Suprapubic skin (tissue), 4 donors: Measurements from ENCODE around the gene RBMS3. TPM values are rescaled to one million over a fixed set of nuclear protein-coding genes. Genes with fewer than 3 reads are reported as not detected.

Source experiments
- DNase-seq, 2 donors: peaks; one replicate each; pipeline ENCODE4 v3.0.0-alpha.2; 2019; ENCODE audit warnings: low spot score in 2 of 2
- H3K27ac ChIP-seq: fragments of 200-600 bp; sonication (generic); one replicate; pipeline ENCODE4 v1.5.1; 2019
- H3K27me3 ChIP-seq: fragments of 200-600 bp; sonication (generic); one replicate; pipeline ENCODE4 v1.5.1; 2019
- H3K36me3 ChIP-seq: fragments of 200-600 bp; sonication (generic); one replicate; pipeline ENCODE4 v1.5.1; 2019
- H3K4me1 ChIP-seq: fragments of 200-600 bp; sonication (generic); one replicate; pipeline ENCODE4 v1.5.1; 2019
- H3K4me3 ChIP-seq: fragments of 200-600 bp; sonication (generic); one replicate; pipeline ENCODE4 v1.5.1; 2019; ENCODE audit warnings: mild to moderate bottlenecking
- H3K9me3 ChIP-seq: fragments of 200-600 bp; sonication (generic); one replicate; pipeline ENCODE4 v1.5.1; 2019
- EP300 ChIP-seq: sonication (generic); formaldehyde crosslinking; IDR thresholded peaks from one replicate; pipeline ENCODE4 v1.6.1; 2017; ENCODE audit warnings: antibody characterized with exemption
- POLR2A ChIP-seq, 2 donors: fragments of 450-650 bp; IDR thresholded peaks; one replicate each; pipeline ENCODE4 v1.6.1; 2017; ENCODE audit warnings: antibody characterized with exemption in 2 of 2, mild to moderate bottlenecking in 2 of 2, moderate library complexity in 2 of 2
- POLR2AphosphoS5 ChIP-seq, 3 donors: sonication (generic); formaldehyde crosslinking; IDR thresholded peaks; one replicate each; pipeline ENCODE4 v1.6.1; 2017; ENCODE audit warnings: antibody characterized with exemption in 3 of 3
- WGBS: methylation state at CpG from one replicate; pipeline ENCODE4 v1.1.5; 2018; 5-methylcytosine and 5-hydroxymethylcytosine counted together
- total RNA-seq, 4 donors: library from RNA; depleted of rRNA; stranded (reverse); fragments of >200 nt; gene quantifications; one replicate each; pipeline ENCODE4 v1.1.0, GENCODE V29; 2016
- TF ChIP-seq, protein P1 (sequence below), 2 donors: fragments of 200-600 bp in 1 of 2; fragments of 450-650 bp in 1 of 2; sonication (generic) in 1 of 2; IDR thresholded peaks; one replicate each; pipeline ENCODE4 v1.5.1; 2016 to 2019; ENCODE audit warnings: antibody characterized with exemption in 2 of 2, mild to moderate bottlenecking in 1 of 2, moderate library complexity in 1 of 2

Gene RBMS3
- total RNA-seq, 4 donors from 2014 or later = 7.7 to 23.4 (median 11.9) TPM

DNA sequence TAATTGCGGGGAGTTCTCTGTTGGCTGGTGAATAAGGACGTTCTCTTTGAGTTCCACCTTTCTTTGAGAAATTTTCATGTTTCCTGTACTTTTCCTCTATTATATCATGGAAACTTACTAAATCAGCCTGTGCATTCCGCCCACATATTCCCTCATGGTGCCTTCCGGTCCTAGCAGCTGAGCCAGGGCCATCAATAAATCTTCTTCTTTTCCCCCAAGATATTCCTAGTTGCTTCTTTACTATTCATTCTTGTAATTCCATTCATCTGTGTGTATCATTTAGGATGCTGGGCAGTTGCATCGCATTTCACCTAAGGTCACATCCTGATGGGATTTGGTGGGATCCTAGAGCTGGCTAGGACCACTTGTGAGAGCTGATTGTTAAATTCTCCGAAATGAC lies 139.2 kb downstream of the RBMS3 start:
- no peak for DNase-seq
- H3K4me3 ChIP-seq = no peak overlapping the region
- 82% methylated on average over 6 of the region's 6 CpGs for WGBS

DNA sequence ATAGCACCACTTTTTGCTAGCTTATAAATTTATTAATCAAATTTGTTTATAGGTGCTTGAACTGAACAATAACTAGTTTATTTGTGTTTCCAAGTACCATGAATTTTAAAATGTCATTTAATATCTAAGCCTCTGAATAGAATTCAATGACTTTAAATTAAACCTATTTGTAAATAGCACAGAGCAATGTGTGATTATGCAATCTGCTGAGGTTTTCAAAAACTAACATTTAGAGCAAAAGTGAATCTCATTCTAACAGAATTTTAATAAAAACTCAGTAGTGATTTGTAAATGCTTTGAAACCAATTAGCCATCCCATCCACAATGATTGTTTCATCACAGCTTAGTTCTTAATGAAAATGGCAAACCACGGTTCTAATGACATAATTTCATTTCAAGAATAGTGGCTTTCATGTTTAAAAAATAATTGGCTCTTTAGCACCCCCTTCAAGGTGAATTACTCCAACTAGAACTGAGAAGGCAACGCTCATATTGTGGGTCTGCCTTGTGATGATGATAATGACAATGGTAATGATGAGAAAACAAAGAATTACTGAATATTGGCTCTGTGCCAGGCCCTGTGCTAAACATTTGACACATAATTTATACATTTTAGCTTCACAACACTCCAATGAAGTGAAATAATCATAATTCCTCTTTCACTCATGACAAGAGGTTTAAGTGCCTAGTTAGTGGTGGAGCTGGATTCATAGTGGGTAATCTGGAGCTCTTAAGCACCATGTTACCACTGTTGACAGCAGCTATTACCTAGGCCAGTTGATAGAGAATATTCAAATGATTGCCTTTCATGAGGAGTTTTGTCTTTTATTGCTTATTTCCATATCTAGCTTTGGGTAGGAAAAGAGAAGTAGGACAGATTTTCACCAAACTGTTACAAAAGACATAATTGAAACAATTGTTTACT lies 145.7 kb downstream of the RBMS3 start:
- no peak overlapping the region for H3K27ac ChIP-seq
- no peaks in the 10 kb centered on the region for H3K27me3 ChIP-seq
- no peaks in the 10 kb centered on the region for H3K9me3 ChIP-seq
- no peak for DNase-seq
- H3K4me1 ChIP-seq = peaks cover 2% of the 10 kb centered on the region
- H3K36me3 ChIP-seq = no peaks in the 10 kb centered on the region
- WGBS = 74% methylated on average over 2 of the region's 2 CpGs
- H3K4me3 ChIP-seq = no peak overlapping the region
- no peak for TF ChIP-seq EP300
- no peak for TF ChIP-seq POLR2AphosphoS5 (IDR thresholded peaks at IDR 0.05)
- TF ChIP-seq POLR2A (IDR thresholded peaks at IDR 0.05) = no peak
- TF ChIP-seq, protein P1, sequence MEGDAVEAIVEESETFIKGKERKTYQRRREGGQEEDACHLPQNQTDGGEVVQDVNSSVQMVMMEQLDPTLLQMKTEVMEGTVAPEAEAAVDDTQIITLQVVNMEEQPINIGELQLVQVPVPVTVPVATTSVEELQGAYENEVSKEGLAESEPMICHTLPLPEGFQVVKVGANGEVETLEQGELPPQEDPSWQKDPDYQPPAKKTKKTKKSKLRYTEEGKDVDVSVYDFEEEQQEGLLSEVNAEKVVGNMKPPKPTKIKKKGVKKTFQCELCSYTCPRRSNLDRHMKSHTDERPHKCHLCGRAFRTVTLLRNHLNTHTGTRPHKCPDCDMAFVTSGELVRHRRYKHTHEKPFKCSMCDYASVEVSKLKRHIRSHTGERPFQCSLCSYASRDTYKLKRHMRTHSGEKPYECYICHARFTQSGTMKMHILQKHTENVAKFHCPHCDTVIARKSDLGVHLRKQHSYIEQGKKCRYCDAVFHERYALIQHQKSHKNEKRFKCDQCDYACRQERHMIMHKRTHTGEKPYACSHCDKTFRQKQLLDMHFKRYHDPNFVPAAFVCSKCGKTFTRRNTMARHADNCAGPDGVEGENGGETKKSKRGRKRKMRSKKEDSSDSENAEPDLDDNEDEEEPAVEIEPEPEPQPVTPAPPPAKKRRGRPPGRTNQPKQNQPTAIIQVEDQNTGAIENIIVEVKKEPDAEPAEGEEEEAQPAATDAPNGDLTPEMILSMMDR (IDR thresholded peaks at IDR 0.05) = no peak

More for the DNA sequence above, 139.2 kb downstream of the RBMS3 start:
- Histone ChIP-seq H3K27ac (no peak overlapping the region), H3K36me3 (no peaks in the 10 kb centered on the region), H3K27me3 (no peaks in the 10 kb centered on the region), H3K4me1 (no peaks in the 10 kb centered on the region), H3K9me3 (no peaks in the 10 kb centered on the region)
- TF ChIP-seq POLR2A (IDR thresholded peaks at IDR 0.05) = no peak
- TF ChIP-seq, protein P1 (IDR thresholded peaks at IDR 0.05) = no peak
- TF ChIP-seq EP300 = no peak
- TF ChIP-seq POLR2AphosphoS5 (IDR thresholded peaks at IDR 0.05) = no peak

DNA sequence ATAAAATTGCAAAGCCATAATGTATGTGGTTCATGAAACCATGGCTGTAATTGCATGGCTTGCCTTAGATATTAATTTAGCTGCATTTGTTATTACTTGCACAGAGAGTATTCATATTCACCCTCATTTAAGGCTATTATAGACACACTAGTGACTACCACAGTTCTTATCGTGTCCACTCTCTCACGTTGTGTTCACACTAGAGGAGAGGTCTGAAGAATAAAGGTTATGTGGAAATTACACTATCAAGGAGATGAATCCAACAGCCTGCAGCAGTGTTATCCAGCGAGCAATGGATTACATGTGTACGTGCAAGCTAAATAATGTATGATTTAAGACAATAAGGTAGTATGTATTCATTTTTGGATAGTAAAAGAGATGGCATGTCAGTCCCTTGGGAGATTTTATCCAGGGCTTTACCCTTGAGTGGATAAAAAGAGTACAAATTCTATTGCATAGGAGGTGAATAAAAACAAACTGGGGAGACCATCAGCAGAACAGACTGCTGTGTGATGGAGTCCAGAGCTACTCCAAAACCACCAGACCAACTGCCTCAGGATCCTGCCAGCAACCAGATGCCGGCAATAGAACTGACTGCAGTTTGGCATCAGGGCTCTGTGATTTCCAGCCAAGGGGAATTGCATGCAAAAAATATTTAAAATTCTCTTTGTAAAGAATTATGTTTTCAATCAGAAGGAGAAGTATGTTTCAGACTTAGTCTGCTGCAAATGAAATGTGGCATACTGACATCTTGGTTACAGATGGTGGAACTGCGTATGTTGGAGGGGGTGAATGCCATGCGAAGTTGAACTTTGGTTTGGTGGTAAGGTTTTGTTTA lies 146.6 kb downstream of the RBMS3 start:
- Histone ChIP-seq H3K27me3 (no peaks in the 10 kb centered on the region), H3K4me1 (peaks cover 2% of the 10 kb centered on the region), H3K36me3 (no peaks in the 10 kb centered on the region), H3K4me3 (no peak overlapping the region), H3K9me3 (no peaks in the 10 kb centered on the region), H3K27ac (no peak overlapping the region)
- DNase-seq = no peak
- TF ChIP-seq POLR2A (IDR thresholded peaks at IDR 0.05) (no peak), POLR2AphosphoS5 (IDR thresholded peaks at IDR 0.05) (no peak), EP300 (no peak)
- TF ChIP-seq, protein P1 (IDR thresholded peaks at IDR 0.05) = no peak
- WGBS = 70% methylated on average over 7 of the region's 7 CpGs

DNA sequence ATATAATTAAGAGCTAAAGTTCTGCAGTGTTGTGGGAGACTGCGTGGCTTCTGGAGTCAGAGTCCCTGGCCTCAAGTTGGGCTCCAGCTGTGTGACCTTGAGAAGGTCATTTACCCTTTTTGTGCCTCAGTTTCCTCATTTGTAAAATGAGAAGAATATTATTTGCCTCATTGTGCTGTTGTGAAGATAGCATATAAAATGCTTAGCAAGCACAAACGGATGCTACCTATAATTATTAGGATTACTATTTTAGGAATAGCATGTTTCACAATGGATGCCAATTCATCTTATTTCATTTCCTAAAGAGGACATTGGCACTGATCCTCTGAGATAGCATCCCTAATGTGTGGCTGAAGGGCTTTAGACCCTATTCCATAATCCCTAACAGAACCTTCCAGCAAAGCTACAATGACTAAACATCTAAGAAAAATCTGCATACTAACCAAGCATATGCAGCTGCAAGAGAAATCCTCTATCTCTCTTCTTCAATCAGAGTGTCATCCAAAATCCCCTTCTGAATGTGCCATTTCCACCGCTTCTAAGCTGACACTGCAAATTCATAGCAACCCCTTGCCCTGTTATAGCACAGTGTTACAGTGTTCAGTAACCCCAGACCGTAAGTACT lies 148.3 kb downstream of the RBMS3 start:
- Histone ChIP-seq H3K27ac (no peak overlapping the region), H3K4me3 (no peak overlapping the region), H3K4me1 (peaks cover 2% of the 10 kb centered on the region), H3K27me3 (no peaks in the 10 kb centered on the region), H3K36me3 (no peaks in the 10 kb centered on the region), H3K9me3 (no peaks in the 10 kb centered on the region)
- WGBS = 57% methylated on average over 4 of the region's 4 CpGs
- no peak for DNase-seq
- no peak for TF ChIP-seq EP300
- no peak for TF ChIP-seq POLR2A (IDR thresholded peaks at IDR 0.05)
- TF ChIP-seq, protein P1 (IDR thresholded peaks at IDR 0.05) = no peak
- no peak for TF ChIP-seq POLR2AphosphoS5 (IDR thresholded peaks at IDR 0.05)
